Measurements from ENCODE around the gene CMTM7.

DNA sequence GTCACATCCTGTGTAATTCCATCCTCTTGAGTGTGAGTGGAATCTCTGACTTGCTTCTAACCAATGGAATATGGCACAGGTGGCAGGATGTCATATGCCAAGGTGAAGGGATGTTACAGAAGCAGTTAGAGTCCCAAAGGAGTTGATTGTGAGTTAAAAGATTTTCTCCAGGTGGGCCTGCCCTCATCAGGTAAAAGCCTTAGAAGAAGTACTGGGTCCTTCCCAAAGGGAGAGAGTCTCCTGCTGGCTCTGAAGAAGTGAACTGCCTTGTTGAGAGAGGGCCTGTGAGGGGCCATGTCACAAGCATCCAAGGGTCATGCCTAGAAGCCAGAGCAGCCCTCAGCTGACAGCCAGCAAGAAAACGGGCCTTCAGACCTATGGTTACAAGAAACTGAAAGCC, 13.1 kb downstream of the CMTM7 start:
- TF ChIP-seq, protein P1, sequence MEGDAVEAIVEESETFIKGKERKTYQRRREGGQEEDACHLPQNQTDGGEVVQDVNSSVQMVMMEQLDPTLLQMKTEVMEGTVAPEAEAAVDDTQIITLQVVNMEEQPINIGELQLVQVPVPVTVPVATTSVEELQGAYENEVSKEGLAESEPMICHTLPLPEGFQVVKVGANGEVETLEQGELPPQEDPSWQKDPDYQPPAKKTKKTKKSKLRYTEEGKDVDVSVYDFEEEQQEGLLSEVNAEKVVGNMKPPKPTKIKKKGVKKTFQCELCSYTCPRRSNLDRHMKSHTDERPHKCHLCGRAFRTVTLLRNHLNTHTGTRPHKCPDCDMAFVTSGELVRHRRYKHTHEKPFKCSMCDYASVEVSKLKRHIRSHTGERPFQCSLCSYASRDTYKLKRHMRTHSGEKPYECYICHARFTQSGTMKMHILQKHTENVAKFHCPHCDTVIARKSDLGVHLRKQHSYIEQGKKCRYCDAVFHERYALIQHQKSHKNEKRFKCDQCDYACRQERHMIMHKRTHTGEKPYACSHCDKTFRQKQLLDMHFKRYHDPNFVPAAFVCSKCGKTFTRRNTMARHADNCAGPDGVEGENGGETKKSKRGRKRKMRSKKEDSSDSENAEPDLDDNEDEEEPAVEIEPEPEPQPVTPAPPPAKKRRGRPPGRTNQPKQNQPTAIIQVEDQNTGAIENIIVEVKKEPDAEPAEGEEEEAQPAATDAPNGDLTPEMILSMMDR (conservative IDR thresholded peaks at IDR 0.05; ENCODE audit: low read depth in 2 of 2): no peak
- TF ChIP-seq CREB1 (CRISPR knock-in tag; IDR thresholded peaks at IDR 0.05; ENCODE audit: low read depth): no peak
- TF ChIP-seq, protein P2, sequence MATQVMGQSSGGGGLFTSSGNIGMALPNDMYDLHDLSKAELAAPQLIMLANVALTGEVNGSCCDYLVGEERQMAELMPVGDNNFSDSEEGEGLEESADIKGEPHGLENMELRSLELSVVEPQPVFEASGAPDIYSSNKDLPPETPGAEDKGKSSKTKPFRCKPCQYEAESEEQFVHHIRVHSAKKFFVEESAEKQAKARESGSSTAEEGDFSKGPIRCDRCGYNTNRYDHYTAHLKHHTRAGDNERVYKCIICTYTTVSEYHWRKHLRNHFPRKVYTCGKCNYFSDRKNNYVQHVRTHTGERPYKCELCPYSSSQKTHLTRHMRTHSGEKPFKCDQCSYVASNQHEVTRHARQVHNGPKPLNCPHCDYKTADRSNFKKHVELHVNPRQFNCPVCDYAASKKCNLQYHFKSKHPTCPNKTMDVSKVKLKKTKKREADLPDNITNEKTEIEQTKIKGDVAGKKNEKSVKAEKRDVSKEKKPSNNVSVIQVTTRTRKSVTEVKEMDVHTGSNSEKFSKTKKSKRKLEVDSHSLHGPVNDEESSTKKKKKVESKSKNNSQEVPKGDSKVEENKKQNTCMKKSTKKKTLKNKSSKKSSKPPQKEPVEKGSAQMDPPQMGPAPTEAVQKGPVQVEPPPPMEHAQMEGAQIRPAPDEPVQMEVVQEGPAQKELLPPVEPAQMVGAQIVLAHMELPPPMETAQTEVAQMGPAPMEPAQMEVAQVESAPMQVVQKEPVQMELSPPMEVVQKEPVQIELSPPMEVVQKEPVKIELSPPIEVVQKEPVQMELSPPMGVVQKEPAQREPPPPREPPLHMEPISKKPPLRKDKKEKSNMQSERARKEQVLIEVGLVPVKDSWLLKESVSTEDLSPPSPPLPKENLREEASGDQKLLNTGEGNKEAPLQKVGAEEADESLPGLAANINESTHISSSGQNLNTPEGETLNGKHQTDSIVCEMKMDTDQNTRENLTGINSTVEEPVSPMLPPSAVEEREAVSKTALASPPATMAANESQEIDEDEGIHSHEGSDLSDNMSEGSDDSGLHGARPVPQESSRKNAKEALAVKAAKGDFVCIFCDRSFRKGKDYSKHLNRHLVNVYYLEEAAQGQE (IDR thresholded peaks at IDR 0.05; ENCODE audit: unreplicated experiment): no peak
- no peak for TF ChIP-seq EZH2 (IDR thresholded peaks at IDR 0.05; ENCODE audit: low read depth, unreplicated experiment)
- no peak for TF ChIP-seq EZH2phosphoT487 (IDR thresholded peaks at IDR 0.05; ENCODE audit: unreplicated experiment)
- TF ChIP-seq POLR2AphosphoS5 (IDR thresholded peaks at IDR 0.05; ENCODE audit: low read depth): no peak
- no peak for TF ChIP-seq JUNB (IDR thresholded peaks at IDR 0.05; ENCODE audit: unreplicated experiment)
- TF ChIP-seq ZNF331 (CRISPR knock-in tag; IDR thresholded peaks at IDR 0.05; ENCODE audit: low read depth): no peak
- TF ChIP-seq, protein P3, sequence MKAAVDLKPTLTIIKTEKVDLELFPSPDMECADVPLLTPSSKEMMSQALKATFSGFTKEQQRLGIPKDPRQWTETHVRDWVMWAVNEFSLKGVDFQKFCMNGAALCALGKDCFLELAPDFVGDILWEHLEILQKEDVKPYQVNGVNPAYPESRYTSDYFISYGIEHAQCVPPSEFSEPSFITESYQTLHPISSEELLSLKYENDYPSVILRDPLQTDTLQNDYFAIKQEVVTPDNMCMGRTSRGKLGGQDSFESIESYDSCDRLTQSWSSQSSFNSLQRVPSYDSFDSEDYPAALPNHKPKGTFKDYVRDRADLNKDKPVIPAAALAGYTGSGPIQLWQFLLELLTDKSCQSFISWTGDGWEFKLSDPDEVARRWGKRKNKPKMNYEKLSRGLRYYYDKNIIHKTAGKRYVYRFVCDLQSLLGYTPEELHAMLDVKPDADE (IDR thresholded peaks at IDR 0.05): no peak
